ENCODE measurements around the gene ABL2. TPM values are rescaled to one million over a fixed set of nuclear protein-coding genes. Genes with fewer than 3 reads are reported as not detected.

ABL2 gene
- total RNA-seq (158 and 165 TPM in 2 replicates), polyA plus RNA-seq (37.0 and 41.8 TPM in 2 replicates), polyA minus RNA-seq (605 and 633 TPM in 2 replicates), Bru-seq, nascent RNA (percentile 95 among the genes with signal in this experiment), BruChase-seq, experiment 1, labeled RNA remaining after a 6-hour chase (percentile 90 among the genes with signal in this experiment), BruChase-seq, experiment 2, labeled RNA remaining after a 2-hour chase (percentile 97 among the genes with signal in this experiment)
- 27.4 and 30.0 TPM in 2 replicates for polyA plus RNA-seq (2011; cell fraction: cytosol; rRNA removed)
- 148 TPM in 2 replicates for polyA plus RNA-seq (2011; cell fraction: nucleus; rRNA removed)
- polyA plus RNA-seq (2012), result 58.6 and 81.4 TPM in 2 replicates
- 29.0 TPM for polyA minus RNA-seq (2011; cell fraction: cytosol; rRNA and poly(A)+ RNA removed)
- polyA minus RNA-seq (2011; cell fraction: nucleus; rRNA and poly(A)+ RNA removed), result 622 and 856 TPM in 2 replicates
- long read RNA-seq, full-length matches to known transcripts, result 18 of 49 reads
- long read RNA-seq, partial matches to known transcripts, result 7 of 49 reads
- long read RNA-seq, other reads (novel, unspliced or antisense), result 24 of 49 reads

- peaks cover 42% of the 10 kb centered on the region for H3K79me2 ChIP-seq (ENCODE audit: control insufficient read depth, insufficient read depth, low read length)
- no peaks in the 10 kb centered on the region for H3K27me3 ChIP-seq (ENCODE audit: control insufficient read depth in 2 of 2, insufficient read depth in 2 of 2, low read length in 2 of 2)
- no TSS peak for BruUV-seq (replicated peaks)
- H4K20me1 ChIP-seq (replicated peaks; ENCODE audit: control insufficient read depth, extremely low read depth, insufficient read depth, low read length), result no peaks in the 10 kb centered on the region
- CTCF ChIA-PET, result interaction anchor here (1.4 kb wide), 1 partner anchor 109 kb away, joined by 6 read pairs; no protein-coding TSS in a partner anchor
- no peaks in the 10 kb centered on the region for H3K36me3 ChIP-seq (ENCODE audit: control insufficient read depth in 2 of 2, extremely low read depth in 1 of 2, insufficient read depth in 2 of 2, low read length in 2 of 2)
- peaks cover 28% of the 10 kb centered on the region for H3K4me1 ChIP-seq (ENCODE audit: control insufficient read depth, extremely low read depth, insufficient read depth, low read length)
- H3K9me1 ChIP-seq (replicated peaks; ENCODE audit: control insufficient read depth, extremely low read depth, insufficient read depth, low read length), result no peaks in the 10 kb centered on the region
- FAIRE-seq, result no peak
- H2AFZ ChIP-seq (ENCODE audit: low read depth, low read length), result peak within 1 kb of the TSS; percentile 88
- DNase-seq (ENCODE audit: low read depth, low spot score), result peak; percentile 48
- dilution Hi-C loops (cut with MboI; ENCODE audit: extremely low pct_ligation_motif_present, low sequenced_read_pairs), result no loop called here
- POLR2A ChIA-PET, result no interaction called here
- H3K9me3 ChIP-seq (replicated peaks; ENCODE audit: control insufficient read depth, insufficient read depth, low read length), result no peaks in the 10 kb centered on the region
- H3K4me2 ChIP-seq (ENCODE audit: insufficient read depth, low read length), result peak within 1 kb of the TSS; percentile 96
- TF ChIP-seq MYC (IDR thresholded peaks at IDR 0.05; ENCODE audit: low read depth, low read length) (no peak), POLR2A (IDR thresholded peaks at IDR 0.05; ENCODE audit: low read depth, low read length) (peak; percentile 27), JUN (IDR thresholded peaks at IDR 0.05; ENCODE audit: borderline replicate concordance, insufficient read depth, insufficient read length, low read depth) (no peak), POLR2AphosphoS5 (IDR thresholded peaks at IDR 0.05; ENCODE audit: insufficient read depth, low read depth, low read length) (peak; percentile 51), CTCF (IDR thresholded peaks at IDR 0.05; ENCODE audit: extremely low read depth in 1 of 2, insufficient read depth in 1 of 2, low read depth in 1 of 2, low read length in 2 of 2) (no peak)
- peak within 1 kb of the TSS; percentile 82 for H3K9ac ChIP-seq (replicated peaks; ENCODE audit: extremely low read depth, insufficient read depth, low read length)
- peak within 1 kb of the TSS; percentile 64 to 93 (median 83) for H3K4me3 ChIP-seq (replicated peaks in 1 of 3; ENCODE audit: insufficient read depth in 1 of 3, low read depth in 1 of 3, low read length in 3 of 3)
- intact Hi-C loops (cut with micrococcal nuclease), result loop anchor here (2.0 to 5.0 kb wide), 2 partner anchors 63 to 87 kb away; partner anchors contain the start of gene SOAT1
- peak within 1 kb of the TSS; percentile 56 for H3K27ac ChIP-seq (ENCODE audit: insufficient read depth, low read depth, low read length)
These were observed at the start of gene ABL2 for GRCh38 chr1:179229214-179230140. Gene ABL2, minus strand, starts transcription at chr1:179229677. Its CDS starts 280 bp downstream, at chr1:179229397.

Measured in endothelial cell of umbilical vein (primary cell).